Measurements from ENCODE around the gene FRS3. TPM values are rescaled to one million over a fixed set of nuclear protein-coding genes. Genes with fewer than 3 reads are reported as not detected.

Gene FRS3
- total RNA-seq, 1 experiment from 2014 or later, result 4.3 TPM

DNA sequence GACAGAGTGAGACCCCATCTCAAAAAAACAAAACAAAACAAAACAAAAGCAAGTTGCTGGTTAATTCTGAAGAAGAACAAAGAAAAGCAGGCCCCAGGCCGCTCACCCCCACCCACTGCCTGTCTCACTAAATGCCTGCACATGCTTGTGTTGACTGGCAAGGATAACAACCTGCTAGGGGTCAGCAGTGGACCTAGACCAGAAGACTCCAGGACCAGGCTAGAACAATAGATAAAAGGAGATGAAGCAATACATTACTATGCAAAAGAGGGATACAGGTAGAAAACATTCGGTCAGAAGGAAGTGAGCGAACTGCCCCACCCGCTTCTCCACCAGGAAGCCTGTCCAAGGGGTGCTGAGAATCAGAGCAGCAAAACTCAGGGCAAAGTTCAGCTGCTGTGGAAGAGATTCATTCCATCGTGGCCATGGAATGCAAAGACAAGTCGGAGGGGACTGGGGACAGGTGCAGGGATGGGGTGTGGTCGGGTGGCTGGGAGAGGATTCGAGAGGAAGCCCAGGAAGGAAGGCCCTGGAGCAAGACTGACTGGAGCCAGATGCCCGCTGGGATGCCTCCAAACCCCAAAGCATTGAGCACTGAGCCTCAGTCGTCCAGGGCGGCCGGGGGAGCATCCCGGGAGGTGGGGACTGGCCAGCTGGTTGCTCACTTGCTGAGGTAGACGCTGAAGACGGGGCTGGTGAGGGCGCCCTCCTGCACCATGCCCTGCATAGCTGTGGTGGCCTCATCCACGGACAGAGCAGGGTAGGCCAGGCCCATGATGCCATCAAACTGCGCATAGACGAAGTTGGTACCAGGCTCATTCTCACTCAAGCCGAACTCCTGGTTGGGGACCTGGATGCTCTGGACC is 37.8 kb downstream of the FRS3 start:
- H3K27ac ChIP-seq (ENCODE audit: low read length), result peak overlapping the region; percentile 25
- peak overlapping the region; percentile 25; the same call in 1 of the 2 replicates for H2AFZ ChIP-seq (ENCODE audit: low read length)
- BruUV-seq (replicated peaks), result no TSS peak
- H3K9me3 ChIP-seq (ENCODE audit: low read length), result no peaks in the 10 kb centered on the region
- no peaks in the 10 kb centered on the region for H3K27me3 ChIP-seq (ENCODE audit: low read length)
- intact Hi-C loops (cut with micrococcal nuclease), result loop anchor here (2.0 kb wide), 1 partner anchor 303 kb away; no protein-coding TSS in a partner anchor
- H3K9ac ChIP-seq (ENCODE audit: low read length), result no peak overlapping the region
- H3K9me2 ChIP-seq (replicated peaks; ENCODE audit: low read length), result no peaks in the 10 kb centered on the region
- no peaks in the 10 kb centered on the region for H4K20me1 ChIP-seq (ENCODE audit: low read length)
- ATAC-seq, result peak; percentile 67
- no peaks in the 10 kb centered on the region for H3K36me3 ChIP-seq (ENCODE audit: low read depth, low read length)
- TF ChIP-seq EZH2 (IDR thresholded peaks at IDR 0.05; ENCODE audit: low read length, unreplicated experiment) (no peak), EZH2phosphoT487 (IDR thresholded peaks at IDR 0.05; ENCODE audit: borderline replicate concordance, low read length) (no peak)
- TF ChIP-seq, protein P1, sequence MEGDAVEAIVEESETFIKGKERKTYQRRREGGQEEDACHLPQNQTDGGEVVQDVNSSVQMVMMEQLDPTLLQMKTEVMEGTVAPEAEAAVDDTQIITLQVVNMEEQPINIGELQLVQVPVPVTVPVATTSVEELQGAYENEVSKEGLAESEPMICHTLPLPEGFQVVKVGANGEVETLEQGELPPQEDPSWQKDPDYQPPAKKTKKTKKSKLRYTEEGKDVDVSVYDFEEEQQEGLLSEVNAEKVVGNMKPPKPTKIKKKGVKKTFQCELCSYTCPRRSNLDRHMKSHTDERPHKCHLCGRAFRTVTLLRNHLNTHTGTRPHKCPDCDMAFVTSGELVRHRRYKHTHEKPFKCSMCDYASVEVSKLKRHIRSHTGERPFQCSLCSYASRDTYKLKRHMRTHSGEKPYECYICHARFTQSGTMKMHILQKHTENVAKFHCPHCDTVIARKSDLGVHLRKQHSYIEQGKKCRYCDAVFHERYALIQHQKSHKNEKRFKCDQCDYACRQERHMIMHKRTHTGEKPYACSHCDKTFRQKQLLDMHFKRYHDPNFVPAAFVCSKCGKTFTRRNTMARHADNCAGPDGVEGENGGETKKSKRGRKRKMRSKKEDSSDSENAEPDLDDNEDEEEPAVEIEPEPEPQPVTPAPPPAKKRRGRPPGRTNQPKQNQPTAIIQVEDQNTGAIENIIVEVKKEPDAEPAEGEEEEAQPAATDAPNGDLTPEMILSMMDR (conservative IDR thresholded peaks at IDR 0.05; ENCODE audit: low read depth, low read length), result no peak
- POLR2A ChIA-PET (ENCODE audit: unreplicated experiment), result no interaction called here
- H3K79me2 ChIP-seq (ENCODE audit: low read length), result no peaks in the 10 kb centered on the region
- CTCF ChIA-PET, result interaction anchor here (1.0 kb wide), 1 partner anchor 38 kb away, joined by 3 read pairs; the partner anchor contains the start of gene FRS3
- H3F3A ChIP-seq (ENCODE audit: low read length, unreplicated experiment), result no peaks in the 10 kb centered on the region
- no peak overlapping the region for H3K4me3 ChIP-seq (ENCODE audit: low read length)
- H3K4me2 ChIP-seq (ENCODE audit: low read length), result peak overlapping the region; percentile 23; the same call in 1 of the 2 replicates
- peak; percentile 66 for DNase-seq
- H3K4me1 ChIP-seq (ENCODE audit: insufficient read depth, low read length), result peaks cover 17% of the 10 kb centered on the region

DNA sequence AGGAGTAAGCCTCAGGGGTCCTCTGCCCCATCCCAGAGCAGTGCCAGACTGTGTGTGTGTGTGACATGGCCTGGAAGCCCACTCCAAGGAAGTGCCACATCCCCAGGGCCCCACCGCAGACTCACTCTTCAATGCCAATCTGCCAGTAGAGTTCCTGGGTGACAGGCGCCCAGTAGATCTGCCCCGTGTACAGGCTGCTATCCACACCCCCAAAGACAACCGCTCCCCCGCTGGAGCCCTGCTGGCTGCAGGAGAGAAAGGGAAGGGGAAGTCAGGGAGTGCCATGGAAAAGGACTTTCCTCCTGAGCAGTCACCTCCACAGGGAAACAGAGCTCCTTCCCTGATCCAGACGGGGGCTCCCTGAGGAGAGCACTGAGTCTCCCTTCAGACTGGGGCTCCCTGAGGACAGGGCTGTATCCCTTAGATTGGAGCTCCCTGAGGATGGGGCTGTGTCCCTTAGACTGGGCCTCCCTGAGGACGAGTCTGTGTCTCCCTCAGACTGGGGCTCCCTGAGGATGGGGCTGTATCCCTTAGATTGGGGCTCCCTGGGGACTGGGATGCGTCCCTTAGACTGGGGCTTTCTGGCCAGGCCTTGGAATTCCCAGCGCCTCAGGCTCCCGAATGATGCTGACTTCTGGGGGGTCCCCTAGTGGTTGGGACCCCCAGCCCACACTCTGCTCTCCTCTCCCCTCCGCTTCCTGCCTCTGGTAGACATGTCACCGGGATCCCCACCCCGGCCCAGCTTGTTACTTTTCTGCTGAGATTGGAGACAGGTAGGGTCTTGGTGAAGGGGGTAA is 39.1 kb downstream of the FRS3 start:
- Histone ChIP-seq H3K9ac (ENCODE audit: low read length) (no peak overlapping the region), H3K4me1 (ENCODE audit: insufficient read depth, low read length) (peaks cover 20% of the 10 kb centered on the region), H2AFZ (ENCODE audit: low read length) (no peak overlapping the region), H3F3A (ENCODE audit: low read length, unreplicated experiment) (no peaks in the 10 kb centered on the region), H3K27ac (ENCODE audit: low read length) (no peak overlapping the region), H4K20me1 (ENCODE audit: low read length) (no peaks in the 10 kb centered on the region), H3K4me2 (ENCODE audit: low read length) (no peak overlapping the region), H3K4me3 (ENCODE audit: low read length) (no peak overlapping the region), H3K79me2 (ENCODE audit: low read length) (no peaks in the 10 kb centered on the region), H3K9me2 (replicated peaks; ENCODE audit: low read length) (no peaks in the 10 kb centered on the region), H3K9me3 (ENCODE audit: low read length) (no peaks in the 10 kb centered on the region), H3K27me3 (ENCODE audit: low read length) (no peaks in the 10 kb centered on the region), H3K36me3 (ENCODE audit: low read depth, low read length) (no peaks in the 10 kb centered on the region)
- no TSS peak for BruUV-seq (replicated peaks)
- ChIA-PET CTCF (interaction anchor here (0.6 to 1.0 kb wide), 2 partner anchors 39 to 129 kb away, joined by 3 read pairs; partner anchors contain the start of gene FRS3), POLR2A (ENCODE audit: unreplicated experiment) (interaction anchor here (0.6 kb wide), 1 partner anchor 33 kb away, joined by 4 read pairs; no protein-coding TSS in a partner anchor)
- no peak for TF ChIP-seq EZH2 (IDR thresholded peaks at IDR 0.05; ENCODE audit: low read length, unreplicated experiment)
- TF ChIP-seq EZH2phosphoT487 (IDR thresholded peaks at IDR 0.05; ENCODE audit: borderline replicate concordance, low read length), result no peak
- TF ChIP-seq, protein P1 (conservative IDR thresholded peaks at IDR 0.05; ENCODE audit: low read depth, low read length), result no peak
- ATAC-seq (no peak), DNase-seq (no peak)
- intact Hi-C loops (cut with micrococcal nuclease), result loop anchor here (2.0 kb wide), 1 partner anchor 304 kb away; no protein-coding TSS in a partner anchor

Measured in PC-3 (cell line).